GM21447 (cell line): ENCODE measurements around the gene FAM240A.
A peak's percentile ranks its signal among the peaks of the same experiment; 100 is the strongest.

Experiments
- ATAC-seq: cut with Tn5 transposase; IDR thresholded peaks from one replicate; pipeline ENCODE4 v1.9.1; 2021; ENCODE audit not compliant: unreplicated experiment

The FAM240A gene

DNA sequence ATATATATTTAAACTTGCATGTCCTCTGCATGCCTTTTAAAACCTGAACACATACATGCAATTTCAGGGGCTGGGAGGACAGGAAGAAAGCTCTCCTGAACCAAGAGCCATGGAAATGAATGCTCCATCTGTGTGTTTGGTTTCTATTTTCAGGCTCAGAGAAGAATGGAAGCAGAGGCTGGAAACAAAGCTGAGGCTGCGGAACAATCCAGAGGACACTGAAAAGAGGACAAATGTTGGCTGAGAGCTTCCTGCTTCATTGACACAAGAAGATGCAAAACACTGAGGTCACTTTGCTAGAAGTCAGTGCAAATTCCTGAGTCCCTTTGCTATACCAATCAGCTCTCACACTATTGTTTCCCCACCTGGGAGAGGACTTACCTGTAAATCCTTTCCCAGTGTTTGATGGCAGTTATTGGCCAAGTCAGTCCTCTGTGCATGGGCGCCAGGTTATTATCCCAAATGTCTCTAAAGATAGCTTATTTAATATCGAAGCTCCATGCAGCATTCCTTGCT lies 12.7 kb downstream of the FAM240A start:
- ATAC-seq = no peak

GRCh38 chr3:46626039-46626438 lies 13.7 kb downstream of the FAM240A start:
- ATAC-seq = no peak

DNA sequence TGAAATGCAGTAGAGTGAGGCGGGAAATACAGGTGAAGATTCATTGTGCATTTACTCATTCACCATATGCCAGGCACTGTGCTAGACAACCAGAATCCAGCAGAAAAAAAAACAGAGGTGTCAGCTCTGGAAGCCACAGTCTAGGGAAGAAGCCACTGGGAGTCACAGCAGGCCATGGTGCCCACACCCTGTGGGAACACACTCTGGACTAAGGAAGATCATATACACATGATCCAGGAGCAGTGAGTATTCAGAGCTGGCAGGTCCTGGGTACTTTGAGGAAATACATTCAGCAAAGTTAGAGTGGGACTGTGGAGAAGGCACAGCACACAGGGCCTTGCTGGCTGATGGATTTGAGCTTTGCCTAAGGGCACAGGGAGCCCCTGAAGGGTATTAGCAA lies 14.8 kb downstream of the FAM240A start:
- no peak for ATAC-seq

- no peak for ATAC-seq
Observed at GRCh38 chr3:46628901-46629369, 16.6 kb downstream of the FAM240A start.

DNA sequence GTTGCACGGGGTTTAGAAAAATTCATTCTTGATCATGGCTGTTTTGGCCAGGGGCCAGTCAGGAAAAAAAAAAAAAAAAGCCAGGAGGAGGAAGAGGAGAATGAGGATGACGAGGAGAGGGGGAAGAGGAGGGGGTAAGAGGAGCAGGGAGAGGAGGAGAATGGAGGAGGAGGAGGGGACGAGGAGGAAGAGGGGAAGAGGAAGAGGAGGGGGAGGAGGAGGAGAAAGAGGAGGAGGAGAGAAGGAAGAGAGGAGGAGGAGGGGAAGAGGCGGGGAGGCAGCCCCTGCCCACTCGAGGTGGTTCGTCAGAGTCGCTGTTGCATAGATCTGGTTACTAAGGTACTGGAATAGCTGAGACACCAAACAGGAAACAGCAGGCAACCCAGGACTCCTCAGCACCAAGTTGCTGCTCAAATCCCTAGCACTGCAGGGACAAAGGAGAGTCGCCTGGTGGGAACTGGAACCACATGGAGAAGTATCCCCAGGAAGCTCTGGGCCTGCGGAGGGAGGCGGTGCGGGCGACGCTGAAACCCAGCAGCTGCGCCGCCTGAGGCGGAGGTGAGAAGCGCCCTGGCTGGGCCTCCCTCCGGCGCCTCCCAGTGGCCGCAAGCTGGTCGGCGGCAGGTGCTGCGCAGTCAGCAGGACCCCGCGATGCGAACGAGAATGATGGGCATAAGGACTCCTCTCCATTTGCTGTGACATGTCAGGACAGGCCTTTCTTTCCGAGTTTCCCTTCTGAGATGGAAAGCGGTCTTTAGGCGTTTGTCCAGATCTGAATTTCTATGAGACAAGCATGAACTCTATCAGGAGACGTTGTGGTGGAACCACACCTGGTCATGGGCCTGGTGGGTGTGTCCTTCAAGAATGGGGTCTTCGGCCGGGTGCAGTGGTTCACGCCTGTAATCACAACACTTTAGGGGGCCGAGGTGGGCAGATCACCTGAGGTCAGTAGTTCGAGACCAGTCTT lies 17.5 kb downstream of the FAM240A start:
- peak; percentile 86 for ATAC-seq

GRCh38 chr3:46632792-46633191 lies 20.5 kb downstream of the FAM240A start:
- ATAC-seq = no peak

- no peak for ATAC-seq
Observed at GRCh38 chr3:46634856-46635255, 22.5 kb downstream of the FAM240A start.

DNA sequence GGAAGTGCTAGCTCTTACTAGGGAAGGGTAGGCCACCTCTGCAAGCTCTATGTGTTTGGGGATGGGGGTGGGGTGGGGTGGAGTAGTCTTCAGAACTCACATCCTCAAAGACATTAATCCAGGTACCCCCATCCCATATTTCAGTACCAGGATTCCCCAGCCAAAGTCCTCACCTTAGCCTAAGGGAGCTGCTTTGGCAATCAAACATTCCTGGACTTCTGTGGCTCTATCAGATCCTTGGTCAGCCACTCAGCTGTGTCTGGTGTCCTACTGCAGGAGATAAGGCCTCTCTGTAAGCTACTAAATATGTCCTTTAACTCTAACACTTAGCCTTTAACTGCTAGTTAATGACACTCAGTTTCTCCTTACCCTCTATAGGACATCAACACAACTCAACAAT lies 26.9 kb downstream of the FAM240A start:
- no peak for ATAC-seq

DNA sequence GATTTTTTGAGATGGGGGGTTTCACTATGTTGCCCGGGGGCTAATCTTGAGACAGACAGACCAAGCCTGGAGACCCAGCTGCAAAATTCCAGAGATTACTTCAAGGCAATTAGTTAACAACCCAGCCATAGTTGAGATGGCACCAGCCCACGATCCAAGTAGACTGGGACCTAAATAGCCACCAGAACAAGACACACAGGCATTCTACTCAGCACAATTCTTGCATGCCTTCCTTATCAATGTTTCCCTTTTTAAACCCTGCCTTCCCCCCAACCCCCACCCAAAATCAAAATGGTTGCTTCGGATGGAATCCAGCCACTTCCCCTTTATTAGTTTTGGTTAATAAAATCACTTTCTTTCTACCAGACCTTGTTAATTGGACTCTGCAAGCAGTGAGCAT lies 28.6 kb downstream of the FAM240A start:
- ATAC-seq = no peak

- ATAC-seq = no peak
Observed at GRCh38 chr3:46642971-46643370, 30.6 kb downstream of the FAM240A start.

GRCh38 chr3:46643701-46644100 lies 31.4 kb downstream of the FAM240A start:
- ATAC-seq = no peak

DNA sequence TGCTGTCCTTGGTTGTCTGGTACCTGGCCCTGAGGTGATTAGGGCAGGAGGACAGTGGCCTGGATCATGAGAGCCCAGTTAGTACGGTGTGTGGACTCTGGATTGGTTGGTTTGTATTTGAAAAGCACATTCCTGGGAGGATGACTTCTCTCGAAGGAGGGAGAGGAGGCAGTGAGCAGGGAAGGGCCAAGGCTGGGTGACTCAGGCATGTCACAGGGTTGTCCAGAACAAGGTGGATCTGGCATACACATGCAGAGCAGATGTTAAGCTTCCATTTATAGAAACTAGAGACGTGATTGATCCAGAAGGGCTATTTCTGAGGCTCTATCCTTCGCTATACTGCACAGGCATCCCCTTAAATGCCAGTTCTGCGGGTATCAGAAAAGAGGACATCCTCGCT lies 34.4 kb downstream of the FAM240A start:
- ATAC-seq = no peak

DNA sequence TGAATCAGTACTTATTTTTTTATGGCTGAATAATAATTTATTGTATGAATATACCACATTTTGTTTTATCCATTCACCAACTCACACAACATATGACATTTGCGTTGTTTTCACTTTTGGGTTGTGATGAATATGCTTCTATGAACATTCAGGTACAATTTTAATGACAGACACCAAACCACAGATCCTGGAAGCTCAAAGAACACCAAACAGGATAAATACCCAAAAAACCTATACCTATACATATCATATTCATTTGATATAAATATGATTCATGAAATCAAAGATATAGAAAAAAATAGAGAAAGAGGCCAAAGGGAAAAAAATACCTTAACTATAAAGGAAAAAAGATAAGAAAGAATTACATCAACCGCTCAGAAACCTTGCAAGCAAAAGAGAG lies 35.8 kb downstream of the FAM240A start:
- ATAC-seq = no peak

GRCh38 chr3:46649436-46649835 lies 37.1 kb downstream of the FAM240A start:
- no peak for ATAC-seq

DNA sequence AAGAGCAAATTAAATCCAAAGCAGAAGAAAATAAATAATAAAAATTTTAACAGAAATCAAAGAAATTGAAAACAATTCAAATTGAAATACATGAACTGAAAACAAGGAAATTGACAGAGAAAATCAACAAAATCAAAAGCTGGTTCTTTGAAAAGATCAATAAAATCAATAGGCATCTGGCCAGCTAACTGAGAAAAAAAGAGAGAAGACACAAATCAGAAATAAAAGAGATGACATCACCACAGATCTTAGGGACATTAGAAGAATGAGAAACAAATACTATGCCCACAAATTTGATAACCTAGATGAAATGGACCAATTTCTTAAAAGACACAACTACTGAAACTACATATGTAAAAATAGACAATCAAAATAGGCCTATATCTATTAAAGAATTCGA lies 38.8 kb downstream of the FAM240A start:
- no peak for ATAC-seq

- ATAC-seq = no peak
Observed at GRCh38 chr3:46655271-46655670, 42.9 kb downstream of the FAM240A start.

- ATAC-seq = no peak
Observed at GRCh38 chr3:46656778-46657556, 44.6 kb downstream of the FAM240A start.

DNA sequence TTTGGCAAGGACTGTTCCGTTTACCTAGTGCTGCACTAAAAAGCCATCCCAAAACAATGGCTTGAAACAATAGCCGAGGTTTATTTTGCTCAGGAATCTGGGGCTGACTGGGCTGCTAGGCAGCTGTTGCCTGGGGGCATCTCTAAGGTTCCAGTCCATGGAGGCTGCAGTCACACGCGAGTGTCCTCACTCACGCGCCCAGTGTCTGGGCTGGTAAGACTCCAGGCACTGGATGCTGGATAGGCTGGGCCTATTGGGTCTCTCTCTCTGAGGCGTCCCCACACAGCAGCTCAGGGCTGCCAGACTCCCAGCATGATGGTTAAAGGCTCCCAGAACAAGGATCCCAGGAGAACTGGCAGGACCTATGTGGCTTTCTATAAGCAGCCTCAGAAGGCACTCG lies 47.0 kb downstream of the FAM240A start:
- no peak for ATAC-seq

DNA sequence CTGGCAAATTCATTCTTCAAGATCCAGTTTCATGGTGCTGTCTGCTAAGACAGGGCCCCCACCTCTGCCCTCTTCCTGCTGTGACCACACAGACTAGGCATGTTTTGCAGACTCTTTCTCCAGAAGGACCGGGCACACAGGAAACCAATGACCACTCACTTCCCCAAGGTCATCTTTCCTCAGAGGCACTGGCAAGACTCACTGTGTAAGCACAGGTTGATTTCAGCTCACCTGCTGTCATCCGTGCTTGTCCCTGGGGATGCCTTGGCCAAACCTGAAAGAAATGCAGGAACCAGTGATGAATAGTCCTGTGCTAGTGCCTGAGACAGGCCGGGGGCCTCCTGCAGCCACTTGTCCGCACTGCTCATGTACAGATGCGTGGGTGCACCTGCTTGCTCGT lies 47.7 kb downstream of the FAM240A start:
- ATAC-seq = no peak

- no peak for ATAC-seq
Observed at GRCh38 chr3:46660543-46661523, 48.5 kb downstream of the FAM240A start.
